HG02970 (cell line): ENCODE data around the gene CYB561.

Experiments
- ATAC-seq: cut with Tn5 transposase; IDR thresholded peaks from one replicate; pipeline ENCODE4 v1.9.1; 2021; ENCODE audit warnings: mild to moderate bottlenecking, moderate library complexity, moderate number of reproducible peaks; ENCODE audit not compliant: unreplicated experiment, low FRiP score

Gene CYB561

DNA sequence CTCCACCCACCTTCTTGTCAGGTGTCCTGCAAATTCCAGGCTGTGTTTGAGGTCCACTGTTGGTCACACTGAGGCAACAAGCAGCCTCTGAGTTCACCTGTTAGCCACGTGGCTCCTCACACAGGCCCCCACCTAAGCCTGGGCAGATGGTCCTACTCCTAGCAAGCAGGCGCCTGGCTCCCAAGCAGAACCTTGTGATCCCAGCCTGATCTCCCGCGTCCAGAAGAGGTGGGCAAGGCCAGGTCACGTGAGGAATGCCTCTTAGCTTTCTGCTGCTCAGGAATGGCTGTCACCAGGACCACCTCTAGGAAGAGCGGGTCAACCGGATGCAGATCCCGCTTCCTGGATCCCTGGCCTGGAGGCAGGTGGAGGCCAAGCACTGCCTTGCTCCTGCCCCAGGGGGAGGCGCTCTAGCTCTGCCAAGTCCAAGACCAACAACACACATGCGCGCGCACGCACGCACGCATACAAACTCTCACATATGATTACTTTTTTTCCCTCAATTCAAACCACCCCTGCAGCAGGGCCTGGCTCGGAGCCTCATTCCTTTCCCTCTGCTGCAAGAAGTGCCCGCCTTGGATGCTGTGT, 9.5 kb downstream of the CYB561 start:
- no peak for ATAC-seq

DNA sequence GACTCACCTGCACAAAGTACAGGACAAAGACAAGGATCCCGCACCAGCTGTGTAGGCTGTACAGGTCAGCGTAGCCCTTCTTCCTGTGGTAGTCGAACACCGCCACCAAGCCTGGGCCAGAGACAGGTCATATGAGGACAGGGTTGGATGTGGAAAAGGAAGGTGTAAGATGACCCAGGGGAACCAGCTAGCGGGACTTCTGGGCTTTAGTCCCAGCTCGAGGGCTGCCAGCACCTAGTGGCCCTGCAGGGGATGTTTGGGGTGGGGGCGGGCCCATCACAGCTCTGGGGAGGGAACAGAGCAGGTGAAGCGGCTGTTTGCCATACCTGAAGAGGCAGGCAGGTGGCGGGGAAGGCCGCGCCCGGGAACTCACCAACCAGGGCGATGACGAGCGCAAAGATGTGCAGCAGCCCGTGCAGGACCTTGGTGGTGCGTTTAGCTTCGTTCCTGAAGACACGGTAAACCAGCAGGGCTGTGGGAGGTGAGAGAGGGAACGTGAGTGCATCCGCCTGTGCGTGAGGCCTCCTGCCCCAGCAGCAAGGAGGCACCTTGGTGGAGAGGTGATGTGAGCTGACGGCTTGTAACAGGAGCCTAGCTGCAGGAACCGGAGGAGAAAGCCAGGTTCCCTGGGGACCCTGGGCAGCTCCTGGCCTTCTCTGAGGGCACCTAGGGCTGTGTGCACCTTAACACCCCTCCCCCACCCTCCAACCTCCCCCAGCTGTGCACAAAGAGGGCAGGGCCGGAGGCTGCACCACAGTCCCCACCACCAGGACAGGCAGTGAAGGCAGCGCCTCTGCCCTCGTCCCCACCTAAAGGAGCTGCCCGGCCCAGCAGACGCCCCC, 10.2 kb downstream of the CYB561 start:
- ATAC-seq = no peak

DNA sequence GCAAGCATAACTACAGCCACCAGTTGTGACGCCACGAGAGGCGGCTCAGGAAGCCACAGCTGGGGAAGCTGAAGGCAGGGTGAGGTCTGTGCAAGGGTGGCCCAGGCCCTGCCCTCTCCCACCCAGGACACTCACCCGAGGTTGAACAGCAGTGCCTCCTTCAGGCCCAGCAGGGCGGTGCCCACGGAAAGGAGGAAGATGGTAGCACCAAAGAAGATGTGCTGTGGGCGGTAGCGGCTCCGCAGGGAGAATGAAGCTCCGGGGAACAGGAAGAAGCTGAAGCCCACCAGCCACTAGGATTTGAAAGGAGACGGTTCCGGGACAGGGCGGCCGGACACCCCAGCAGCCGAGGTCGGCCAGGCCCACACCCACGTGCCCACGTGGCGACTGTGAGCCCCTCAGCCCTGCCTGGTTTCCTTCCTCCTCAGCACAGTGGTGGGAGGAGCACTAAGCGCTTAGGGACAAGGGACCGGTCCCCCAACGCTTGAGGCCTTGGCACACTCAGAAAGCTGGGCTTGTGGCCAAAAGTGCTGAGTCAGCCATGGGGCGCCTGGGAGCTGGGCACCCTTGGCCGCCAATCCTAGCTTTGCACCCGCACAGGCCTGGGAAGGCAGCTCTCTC, 11.0 kb downstream of the CYB561 start:
- ATAC-seq = no peak

DNA sequence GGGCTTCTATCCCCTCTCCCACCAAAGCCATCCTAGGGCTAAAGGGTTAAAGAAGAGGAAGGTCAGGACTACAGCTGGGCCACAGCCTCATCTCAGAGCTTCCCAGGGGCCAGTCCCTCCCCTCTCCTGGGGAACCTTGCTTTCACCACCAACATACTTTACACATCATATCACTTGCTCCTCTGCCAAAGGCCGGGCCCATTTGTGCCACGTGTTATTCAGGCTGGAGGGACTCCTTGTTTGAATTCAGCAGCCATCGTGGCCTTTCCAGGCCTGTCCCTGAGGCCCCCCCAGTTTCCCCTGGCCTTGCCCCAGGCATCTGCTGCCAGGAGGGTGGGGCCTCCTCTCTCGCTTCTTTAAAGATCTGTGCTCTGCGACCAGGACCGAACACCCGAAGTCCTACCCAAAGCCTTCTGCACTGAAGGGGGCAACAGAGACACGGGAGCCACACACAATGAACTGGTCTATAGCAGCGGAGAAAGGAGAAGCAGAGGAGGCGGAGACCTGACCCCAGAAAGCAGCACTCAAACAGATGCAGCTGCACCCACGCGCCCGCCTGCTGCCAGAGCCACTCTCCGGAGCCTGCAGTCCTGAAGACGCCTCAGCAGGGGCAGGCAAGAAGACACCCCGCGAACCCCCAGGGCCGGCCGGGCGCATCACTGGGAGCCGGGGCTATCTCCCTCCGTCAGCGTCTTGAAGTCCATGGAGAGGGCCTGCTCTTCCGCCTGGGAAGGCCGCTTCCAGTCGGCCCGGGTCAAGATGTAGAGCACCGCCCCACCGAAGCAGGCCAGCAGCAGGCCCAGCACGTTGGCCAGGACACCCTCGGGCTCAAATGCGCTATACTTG, 12.1 kb downstream of the CYB561 start:
- ATAC-seq = no peak

DNA sequence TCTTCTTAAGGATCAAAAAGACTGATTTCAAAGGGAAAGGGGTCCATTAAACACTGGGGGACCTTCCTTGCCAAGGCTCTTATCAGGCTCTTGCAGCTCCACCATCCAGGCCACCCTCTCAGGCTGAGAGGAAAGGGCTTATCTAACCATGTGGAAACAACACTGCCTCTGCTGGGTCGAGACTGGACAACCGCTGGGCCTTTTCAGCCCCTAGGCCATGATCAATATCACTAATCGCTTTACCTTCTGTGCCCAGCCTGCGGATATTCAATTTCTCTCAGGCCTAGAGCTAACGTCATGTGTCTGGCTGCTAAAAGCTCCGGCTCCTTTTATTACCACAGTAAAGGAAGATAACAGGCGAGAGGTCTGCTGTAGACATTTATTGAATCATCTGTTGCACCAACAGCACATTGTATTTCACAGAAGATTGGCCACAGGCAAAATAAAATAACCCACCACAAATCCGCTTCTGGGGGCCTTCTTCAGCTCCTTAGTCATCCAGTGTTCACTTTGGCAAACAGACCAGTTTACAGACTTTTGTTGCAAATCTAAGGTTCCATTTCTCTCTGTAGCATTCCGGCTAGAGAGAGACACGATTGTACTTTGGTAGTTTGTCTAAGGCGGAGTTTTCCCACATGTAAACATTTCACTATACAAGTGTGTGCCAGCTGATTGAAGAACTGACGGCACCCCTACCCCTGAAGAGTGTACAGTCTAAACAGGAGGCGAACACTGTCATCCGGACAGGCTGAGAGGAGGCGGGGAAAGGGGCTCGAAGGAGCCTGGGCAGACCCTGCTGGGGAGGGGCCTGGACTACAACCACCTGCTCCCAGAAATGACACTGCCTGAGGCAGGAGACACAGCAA, 13.9 kb downstream of the CYB561 start:
- no peak for ATAC-seq

DNA sequence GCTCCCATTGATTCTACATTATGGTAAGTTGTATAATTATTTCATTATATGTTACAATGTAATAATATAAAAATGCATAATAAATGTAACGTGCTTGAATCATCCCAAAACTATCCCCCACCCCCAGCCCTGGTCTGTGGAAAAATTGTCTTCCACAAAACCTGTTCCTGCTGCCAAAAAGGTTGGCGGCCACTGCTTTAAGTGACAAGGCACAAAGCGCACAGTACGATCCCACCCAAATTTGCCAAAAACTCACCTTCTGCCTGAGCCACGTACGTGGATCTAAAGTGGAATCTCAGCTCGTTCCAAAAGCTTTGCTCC, 14.5 kb downstream of the CYB561 start:
- no peak for ATAC-seq

DNA sequence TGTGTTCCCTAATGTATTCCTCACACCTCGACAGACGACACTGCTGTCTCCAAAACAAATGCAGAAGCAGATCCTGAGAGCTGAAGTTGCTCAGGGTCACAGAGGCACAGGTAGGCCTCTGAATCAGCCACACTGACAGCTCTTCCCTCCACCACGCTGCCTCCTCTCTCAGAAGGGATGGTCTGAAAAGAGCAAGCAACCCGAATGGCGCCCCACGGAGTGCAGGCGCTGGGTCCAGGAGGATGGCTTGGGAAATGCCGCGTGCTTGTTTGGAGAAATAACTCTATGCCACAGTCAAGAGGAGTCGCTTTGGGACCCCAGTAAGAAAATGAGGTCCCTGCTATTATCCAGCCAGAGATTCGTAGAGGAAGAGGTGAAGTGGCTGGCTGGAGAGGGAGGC, 15.9 kb downstream of the CYB561 start:
- no peak for ATAC-seq

DNA sequence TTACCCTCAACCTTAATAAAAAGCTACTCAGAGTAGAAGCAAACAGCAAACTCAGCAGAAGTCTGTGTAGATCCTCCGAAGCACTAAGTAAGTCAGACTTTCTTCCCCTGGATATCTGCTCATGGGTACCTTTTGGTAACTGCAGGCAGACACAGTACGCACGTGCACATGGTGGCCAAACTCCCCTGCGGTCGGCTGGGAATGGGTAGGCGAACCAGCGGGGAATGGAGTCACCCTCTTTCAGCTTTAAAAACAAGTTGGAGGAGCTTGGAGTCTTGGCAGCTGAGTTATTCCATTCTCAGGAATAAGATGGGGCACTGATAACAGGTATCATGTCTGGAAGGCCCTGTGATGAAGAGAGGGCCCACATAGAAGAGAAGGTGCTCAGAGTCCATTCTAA, 16.3 kb downstream of the CYB561 start:
- no peak for ATAC-seq

DNA sequence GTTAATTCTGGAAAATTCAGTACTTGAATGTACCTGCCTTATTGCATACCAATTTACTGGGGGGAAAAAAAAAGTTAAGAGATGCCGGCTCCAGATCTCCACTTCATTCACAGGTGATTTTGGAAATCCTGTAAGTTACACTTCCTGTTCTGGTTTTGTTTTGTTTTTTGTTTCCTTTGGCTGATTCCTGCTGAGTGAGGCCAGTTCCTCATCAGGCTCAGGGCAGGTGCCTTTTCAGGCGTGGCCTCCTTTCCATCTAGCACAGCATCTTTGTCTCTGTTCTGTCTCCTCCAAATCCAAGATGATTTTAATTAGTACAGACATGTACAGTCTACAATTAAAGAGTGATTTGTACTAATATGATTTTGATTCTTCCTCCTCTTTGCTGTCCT, 19.2 kb downstream of the CYB561 start:
- ATAC-seq = no peak

DNA sequence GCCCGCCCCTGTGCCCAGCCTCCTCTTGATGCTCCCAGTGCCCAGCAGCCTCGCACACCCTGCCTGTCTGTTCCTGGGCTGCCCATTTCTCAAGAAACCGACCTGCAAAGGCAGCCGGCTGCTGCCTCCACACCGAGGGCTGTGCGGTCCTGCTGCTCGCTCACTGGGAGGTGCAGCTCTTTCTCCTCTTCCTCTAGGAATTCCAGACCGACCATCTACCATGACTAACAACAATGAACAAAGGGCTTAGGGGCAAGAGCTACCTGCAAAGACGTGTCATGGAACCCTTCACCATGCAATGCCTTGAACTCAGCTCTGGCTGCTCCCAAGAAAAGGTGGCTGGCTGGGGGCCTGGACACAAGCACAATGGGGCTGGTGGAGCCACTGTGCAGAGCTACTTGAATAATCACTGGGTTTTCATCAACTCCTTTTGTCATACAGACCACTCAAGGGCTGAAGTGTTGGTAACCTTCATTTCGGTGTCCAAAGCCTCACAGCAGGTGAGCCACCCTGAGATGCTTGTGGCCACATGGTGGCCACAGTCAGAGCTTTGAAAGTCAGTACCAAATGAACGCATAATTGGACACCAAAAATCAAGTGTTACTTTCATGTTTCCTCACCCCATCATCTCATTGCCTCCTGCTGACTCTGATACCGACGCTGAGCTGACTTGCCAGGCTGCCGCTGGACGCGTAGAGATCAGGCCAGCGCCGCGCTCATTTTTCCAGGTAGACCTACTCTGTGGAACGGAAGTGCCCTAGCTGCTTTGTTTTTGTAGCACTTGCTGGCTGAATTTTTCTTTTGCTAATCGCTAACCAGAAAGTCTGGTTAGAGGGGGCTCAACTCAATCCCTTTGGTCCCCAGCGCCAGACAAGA, 19.8 kb downstream of the CYB561 start:
- no peak for ATAC-seq

DNA sequence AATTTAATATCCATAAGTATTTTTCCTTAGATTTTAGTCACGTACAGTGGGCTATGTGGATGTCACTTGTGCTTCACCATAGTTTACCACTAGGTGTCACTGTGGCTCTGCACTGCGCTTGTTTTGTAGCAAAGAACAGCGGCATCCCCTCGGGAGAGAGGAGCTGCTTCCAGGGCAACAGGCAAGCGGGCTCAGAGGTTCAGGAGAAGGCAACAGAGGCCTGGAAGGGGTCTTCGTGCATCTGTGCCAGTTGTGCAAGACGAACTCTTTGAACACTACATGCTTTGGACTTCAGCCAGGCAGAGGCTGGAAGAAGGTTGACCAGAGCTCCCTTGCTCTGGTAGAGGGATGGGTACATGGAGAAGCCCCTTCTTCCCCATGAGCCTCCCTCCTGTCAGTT, 20.6 kb downstream of the CYB561 start:
- ATAC-seq = no peak

DNA sequence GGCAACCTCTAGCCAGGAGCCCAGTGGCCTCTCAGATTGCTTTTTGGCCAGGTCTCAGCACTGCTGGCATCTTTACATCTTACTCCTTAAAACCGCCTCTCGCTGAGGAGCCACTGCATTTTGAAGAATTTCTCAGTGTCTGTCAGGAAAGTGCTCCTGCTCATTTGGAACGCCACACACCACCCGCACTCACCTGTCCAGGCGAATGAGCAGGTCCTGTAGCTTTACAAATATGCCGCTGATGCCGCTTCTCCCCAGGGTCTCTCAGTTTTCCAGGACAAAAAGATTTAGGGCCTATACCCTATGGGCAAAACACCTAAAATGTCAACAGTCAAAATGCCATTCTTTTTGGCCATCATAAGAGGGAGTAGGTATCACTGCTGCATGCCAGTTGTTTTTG, 22.1 kb downstream of the CYB561 start:
- ATAC-seq = no peak

DNA sequence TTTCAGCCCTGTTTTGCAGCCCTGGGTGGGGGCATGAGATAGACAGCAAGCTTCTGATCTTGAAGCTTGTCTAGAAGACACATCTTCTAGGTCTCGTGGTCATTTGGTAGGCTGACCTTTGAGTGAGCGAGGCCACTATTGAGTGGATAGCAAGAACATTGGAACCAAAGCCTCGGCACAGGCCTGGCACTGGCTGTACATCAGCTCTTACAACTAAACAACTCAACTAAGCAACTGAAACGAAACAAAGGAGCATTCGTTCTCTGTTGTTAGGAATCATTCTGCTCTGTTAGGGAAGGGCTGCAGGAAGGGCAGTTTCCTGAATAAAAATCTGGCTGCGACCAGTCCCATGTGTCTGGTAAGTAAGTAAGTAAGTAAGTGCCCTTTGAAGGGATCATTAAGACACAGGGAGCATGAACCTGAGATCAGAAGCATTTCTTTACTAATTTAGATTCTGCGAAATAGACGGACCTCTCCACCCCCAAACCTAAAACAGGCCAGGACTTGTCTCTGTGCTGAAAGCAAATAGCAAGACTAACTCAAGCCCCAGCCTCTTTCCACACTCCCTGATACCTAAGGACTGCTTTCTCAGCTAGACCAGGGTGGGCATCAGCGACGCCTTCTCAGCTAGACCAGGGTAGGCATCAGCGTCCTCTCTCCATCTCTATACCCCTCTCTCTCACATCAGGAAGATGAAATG, 22.7 kb downstream of the CYB561 start:
- ATAC-seq = no peak

DNA sequence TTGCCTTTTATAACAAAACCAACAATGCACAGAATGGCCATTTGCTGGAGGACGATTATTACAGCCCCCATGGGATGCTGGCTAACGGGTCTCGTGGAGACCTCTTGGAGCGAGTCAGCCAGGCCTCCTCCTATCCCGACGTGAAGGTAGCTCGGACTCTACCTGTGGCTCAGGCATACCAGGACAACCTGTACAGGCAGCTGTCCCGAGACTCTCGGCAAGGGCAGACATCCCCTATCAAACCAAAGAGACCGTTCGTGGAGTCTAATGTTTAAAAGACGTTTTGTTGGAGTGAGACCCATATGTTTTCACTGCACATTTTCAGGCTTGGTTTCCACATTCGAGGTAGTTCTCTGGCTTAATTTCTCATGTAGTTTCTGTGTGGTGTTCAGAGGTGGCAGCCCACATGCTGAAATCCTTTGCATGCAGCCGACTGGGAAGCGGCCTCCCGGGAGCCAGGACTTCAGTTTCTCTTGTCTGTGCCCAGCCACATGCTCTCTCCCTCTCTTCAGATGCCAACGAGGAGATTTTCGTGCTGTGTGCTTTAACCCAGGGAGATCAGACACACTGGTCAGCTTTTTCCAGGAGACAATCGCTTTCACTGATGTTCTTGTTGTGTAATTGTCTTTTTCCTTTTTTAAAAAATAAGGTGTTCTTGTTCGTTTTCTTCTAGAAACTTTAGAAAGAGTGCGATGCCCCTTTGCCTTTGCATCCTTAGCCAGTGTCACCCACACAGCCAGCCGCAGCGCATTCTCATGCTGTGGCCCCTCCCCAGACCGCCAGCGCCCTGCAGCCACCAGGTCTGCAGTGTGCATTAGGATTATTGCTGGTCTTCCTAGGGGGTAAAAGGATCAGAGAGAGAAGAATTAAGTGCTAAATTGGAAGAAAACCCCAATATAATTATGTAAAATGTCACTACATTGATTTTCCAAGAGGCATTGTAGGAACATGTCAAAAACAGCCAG, 24.1 kb downstream of the CYB561 start:
- no peak for ATAC-seq

DNA sequence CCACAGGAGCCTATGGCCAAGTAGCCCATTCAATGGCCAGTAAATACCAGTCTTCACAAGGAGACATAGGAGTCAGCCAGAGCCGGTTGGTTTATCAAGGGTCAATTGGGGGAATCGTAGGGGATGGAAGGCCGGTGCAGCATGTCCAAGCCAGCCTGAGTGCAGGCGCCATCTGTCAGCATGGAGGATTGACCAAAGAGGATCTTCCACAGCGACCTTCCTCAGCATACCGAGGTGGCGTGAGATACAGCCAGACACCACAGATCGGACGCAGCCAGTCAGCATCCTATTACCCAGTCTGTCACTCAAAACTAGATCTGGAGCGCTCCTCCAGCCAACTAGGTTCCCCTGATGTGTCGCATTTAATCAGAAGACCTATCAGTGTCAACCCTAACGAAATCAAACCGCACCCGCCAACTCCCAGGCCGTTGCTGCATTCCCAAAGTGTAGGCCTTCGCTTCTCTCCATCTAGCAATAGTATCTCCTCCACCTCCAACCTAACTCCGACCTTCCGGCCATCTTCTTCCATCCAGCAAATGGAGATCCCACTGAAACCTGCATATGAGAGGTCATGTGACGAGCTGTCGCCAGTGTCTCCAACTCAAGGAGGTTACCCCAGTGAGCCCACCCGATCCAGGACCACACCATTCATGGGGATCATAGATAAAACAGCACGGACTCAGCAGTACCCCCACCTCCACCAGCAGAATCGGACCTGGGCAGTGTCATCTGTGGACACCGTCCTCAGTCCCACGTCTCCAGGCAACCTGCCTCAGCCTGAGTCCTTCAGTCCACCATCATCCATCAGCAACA, 25.0 kb downstream of the CYB561 start:
- ATAC-seq = no peak

DNA sequence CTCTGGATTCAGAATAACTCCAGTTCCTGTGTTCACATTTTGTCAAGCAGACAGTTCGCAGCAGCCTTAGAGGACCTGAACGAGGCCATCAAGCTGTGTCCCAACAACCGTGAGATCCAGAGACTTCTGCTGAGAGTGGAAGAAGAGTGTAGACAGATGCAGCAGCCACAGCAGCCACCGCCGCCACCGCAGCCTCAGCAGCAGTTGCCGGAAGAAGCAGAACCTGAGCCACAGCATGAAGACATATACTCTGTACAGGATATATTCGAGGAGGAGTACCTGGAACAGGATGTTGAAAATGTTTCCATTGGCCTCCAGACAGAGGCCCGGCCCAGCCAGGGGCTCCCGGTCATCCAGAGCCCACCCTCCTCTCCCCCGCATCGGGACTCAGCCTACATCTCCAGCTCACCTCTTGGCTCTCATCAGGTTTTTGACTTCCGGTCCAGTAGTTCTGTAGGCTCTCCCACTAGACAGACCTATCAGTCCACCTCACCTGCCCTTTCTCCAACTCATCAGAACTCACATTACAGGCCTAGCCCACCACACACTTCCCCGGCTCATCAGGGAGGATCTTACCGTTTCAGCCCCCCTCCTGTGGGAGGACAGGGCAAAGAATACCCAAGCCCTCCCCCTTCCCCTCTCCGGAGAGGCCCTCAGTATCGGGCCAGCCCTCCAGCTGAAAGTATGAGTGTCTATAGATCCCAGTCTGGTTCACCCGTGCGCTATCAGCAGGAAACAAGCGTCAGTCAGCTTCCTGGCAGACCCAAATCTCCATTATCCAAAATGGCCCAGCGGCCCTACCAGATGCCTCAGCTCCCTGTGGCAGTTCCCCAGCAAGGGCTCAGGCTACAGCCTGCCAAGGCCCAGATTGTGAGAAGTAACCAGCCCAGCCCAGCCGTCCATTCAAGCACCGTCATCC, 25.9 kb downstream of the CYB561 start:
- ATAC-seq = no peak
